ENCODE measurements around the gene SLC2A11.

The SLC2A11 gene

DNA sequence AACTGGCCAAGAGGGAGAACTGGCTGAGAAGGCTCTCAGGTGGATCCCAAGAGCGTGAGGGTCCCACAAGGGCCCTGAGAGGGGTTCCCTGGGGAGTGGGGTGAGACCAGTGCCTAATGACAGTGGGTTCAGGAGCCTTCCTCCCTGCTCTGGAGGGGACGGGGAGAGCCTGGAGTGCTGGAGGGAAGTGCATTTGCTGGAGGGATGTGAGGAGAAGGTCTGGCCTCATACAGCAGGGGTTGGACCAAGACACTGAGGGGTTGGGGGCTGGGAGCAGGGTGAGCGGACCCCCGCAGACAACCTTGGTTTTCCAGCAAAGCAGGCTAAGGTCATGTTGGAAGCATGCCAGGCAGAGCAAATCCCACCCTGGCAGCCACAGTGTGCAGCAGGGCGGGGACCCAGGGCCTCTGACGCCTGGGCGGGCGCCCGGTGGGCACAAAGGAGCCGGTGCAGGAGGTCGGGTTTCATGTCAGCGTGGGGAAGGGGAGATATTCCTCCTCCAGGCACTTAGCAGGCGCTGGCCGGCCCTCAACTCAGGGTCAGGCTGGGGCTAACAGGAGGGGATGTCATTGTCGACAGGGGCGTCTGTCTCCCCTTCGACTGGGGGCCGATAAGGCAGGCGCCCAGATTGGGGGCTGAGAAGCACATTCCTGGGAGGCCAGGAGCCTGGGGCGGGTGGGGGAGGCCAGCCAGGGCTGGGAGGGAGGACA lies 15.8 kb upstream of the SLC2A11 start:
- DNase-seq (ENCODE audit: low read depth), result no peak
- H3K4me3 ChIP-seq (ENCODE audit: low read length), result no peak overlapping the region
- TF ChIP-seq CTCF (conservative IDR thresholded peaks at IDR 0.05; ENCODE audit: low read length), result no peak

GRCh38 chr22:23842599-23842998 lies 15.1 kb upstream of the SLC2A11 start:
- DNase-seq (ENCODE audit: low read depth), result no peak
- H3K4me3 ChIP-seq (ENCODE audit: low read length), result no peak overlapping the region
- no peak for TF ChIP-seq CTCF (conservative IDR thresholded peaks at IDR 0.05; ENCODE audit: low read length)

DNA sequence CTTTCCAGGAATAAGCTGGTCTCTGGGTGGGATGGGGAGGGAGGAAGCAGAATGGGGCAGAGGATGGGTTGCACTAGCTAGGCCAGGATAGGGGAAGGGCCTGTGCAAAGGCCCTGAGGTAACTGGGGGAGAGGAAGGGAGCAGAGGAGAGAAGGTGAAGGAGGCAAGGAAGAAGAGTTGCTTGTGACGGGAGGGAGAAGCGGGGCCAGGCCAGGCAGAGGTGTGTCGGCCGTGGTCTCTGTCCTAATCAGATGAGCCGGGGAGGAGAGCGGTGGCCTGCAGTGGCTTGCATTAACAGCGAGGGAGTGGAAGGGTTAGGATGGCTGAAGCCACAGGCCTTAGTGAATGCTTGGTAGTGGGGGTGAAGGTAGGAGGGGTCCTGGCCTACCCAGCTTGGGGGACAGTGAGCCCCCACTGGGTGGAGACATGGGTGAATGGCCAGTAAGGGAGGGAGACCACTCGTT lies 12.9 kb upstream of the SLC2A11 start:
- TF ChIP-seq CTCF (conservative IDR thresholded peaks at IDR 0.05; ENCODE audit: low read length), result no peak
- no peak for DNase-seq (ENCODE audit: low read depth)
- H3K4me3 ChIP-seq (ENCODE audit: low read length), result no peak overlapping the region

GRCh38 chr22:23845265-23846080 lies 12.2 kb upstream of the SLC2A11 start:
- no peak for TF ChIP-seq CTCF (conservative IDR thresholded peaks at IDR 0.05; ENCODE audit: low read length)
- no peak overlapping the region for H3K4me3 ChIP-seq (ENCODE audit: low read length)
- DNase-seq (ENCODE audit: low read depth), result no peak

GRCh38 chr22:23846081-23846469 lies 11.6 kb upstream of the SLC2A11 start:
- TF ChIP-seq CTCF (conservative IDR thresholded peaks at IDR 0.05; ENCODE audit: low read length), result no peak
- H3K4me3 ChIP-seq (ENCODE audit: low read length), result no peak overlapping the region

DNA sequence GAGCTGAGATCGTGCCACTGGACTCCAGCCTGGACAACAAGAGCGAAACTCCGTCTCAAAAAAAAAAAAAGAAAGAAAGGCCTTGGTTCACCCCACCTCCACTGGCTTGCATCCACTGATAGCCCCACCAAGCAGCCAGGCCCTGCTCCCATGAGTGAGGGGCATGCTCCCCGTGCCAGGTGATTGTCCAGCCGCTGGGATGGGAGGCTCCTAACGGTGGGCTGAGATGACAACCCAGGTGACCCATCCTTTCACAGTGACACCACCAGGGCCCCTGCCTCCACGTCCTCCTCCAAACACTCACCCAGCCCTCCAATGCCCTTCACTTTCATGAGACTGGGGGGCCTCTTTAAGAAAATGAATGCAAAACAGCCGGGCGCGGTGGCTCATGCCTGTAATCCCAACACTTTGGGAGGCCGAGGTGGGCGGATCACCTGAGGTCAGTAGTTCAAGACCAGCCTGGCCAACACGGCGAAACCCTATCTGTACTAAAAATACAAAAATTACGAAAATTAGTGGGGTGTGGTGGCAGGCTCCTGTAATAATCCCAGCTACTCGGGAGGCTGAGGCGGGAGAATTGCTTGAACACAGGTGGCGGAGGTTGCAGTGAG lies 10.3 kb upstream of the SLC2A11 start:
- no peak for TF ChIP-seq CTCF (conservative IDR thresholded peaks at IDR 0.05; ENCODE audit: low read length)

More at GRCh38 chr22:23846081-23846469, 11.6 kb upstream of the SLC2A11 start:
- no peak for DNase-seq (ENCODE audit: low read depth)

More for the DNA sequence above, 10.3 kb upstream of the SLC2A11 start:
- H3K4me3 ChIP-seq (ENCODE audit: low read length), result no peak overlapping the region
- DNase-seq (ENCODE audit: low read depth), result no peak

Data from AG10803 (cell line).